Lower lobe of right lung (tissue), 2 donors: ENCODE results near the gene TMTC3. TPM values are rescaled to one million over a fixed set of nuclear protein-coding genes. Genes with fewer than 3 reads are reported as not detected.

ENCODE experiments used
- ATAC-seq, 2 donors: fragments of 200-7000 bp; cut with Tn5 transposase; one replicate each; pipeline ENCODE4 v1.9.1; 2020 to 2022; ENCODE audit warnings: mild to moderate bottlenecking in 2 of 2, moderate library complexity in 2 of 2
- DNase-seq: peaks from one replicate; pipeline ENCODE4 v3.0.0-alpha.2; 2020
- H3K27ac ChIP-seq: fragments of 200-600 bp; one replicate; pipeline ENCODE4 v1.8.0; 2022
- H3K27me3 ChIP-seq: fragments of 200-600 bp; one replicate; pipeline ENCODE4 v1.8.0; 2022; ENCODE audit warnings: low read depth
- H3K36me3 ChIP-seq: fragments of 200-600 bp; one replicate; pipeline ENCODE4 v1.8.0; 2022; ENCODE audit warnings: mild to moderate bottlenecking
- H3K4me1 ChIP-seq: fragments of 200-600 bp; one replicate; pipeline ENCODE4 v1.8.0; 2022
- H3K4me3 ChIP-seq: fragments of 200-600 bp; one replicate; pipeline ENCODE4 v1.8.0; 2022; ENCODE audit warnings: mild to moderate bottlenecking
- H3K9me3 ChIP-seq: fragments of 200-600 bp; one replicate; pipeline ENCODE4 v1.8.0; 2022
- CTCF ChIP-seq: fragments of 200-600 bp; IDR thresholded peaks from one replicate; pipeline ENCODE4 v1.8.0; 2022; ENCODE audit warnings: antibody characterized with exemption, mild to moderate bottlenecking
- intact Hi-C: fragments of 100-400 bp; cut with DNase I; formaldehyde crosslinking; loops from one replicate; pipeline ENCODE4 v1.11.0; 2022
- total RNA-seq: library from RNA; stranded (reverse); fragmentation: NEBNext Ultra II Directional; extraction: Animal tissue kit (Norgen Biotek cat#: 25700); gene quantifications from one replicate; pipeline ENCODE4 v1.2.1, GENCODE V29; 2021
- donor health status: DM: no; HTN: yes; CAD: no; lungs with severe emphysema.

The TMTC3 gene
- total RNA-seq, 1 donor from 2014 or later: 17.4 TPM

- H3K4me1 ChIP-seq: no peaks in the 10 kb centered on the region
- no peak for TF ChIP-seq CTCF
- no peak overlapping the region for H3K27ac ChIP-seq
- intact Hi-C loops: no loop called here
- H3K27me3 ChIP-seq: no peaks in the 10 kb centered on the region
- peaks cover 21% of the 10 kb centered on the region for H3K36me3 ChIP-seq
- H3K9me3 ChIP-seq: no peaks in the 10 kb centered on the region
- DNase-seq (no peak), ATAC-seq (no peak)
- no peak overlapping the region for H3K4me3 ChIP-seq
Observed at GRCh38 chr12:88182416-88182815, 40.3 kb downstream of the TMTC3 start.

- intact Hi-C loops: no loop called here
- ATAC-seq (no peak), DNase-seq (no peak)
- TF ChIP-seq CTCF: no peak
- H3K9me3 ChIP-seq: no peaks in the 10 kb centered on the region
- no peaks in the 10 kb centered on the region for H3K4me1 ChIP-seq
- H3K36me3 ChIP-seq: peaks cover 12% of the 10 kb centered on the region
- H3K4me3 ChIP-seq: no peak overlapping the region
- no peaks in the 10 kb centered on the region for H3K27me3 ChIP-seq
- no peak overlapping the region for H3K27ac ChIP-seq
Observed at GRCh38 chr12:88184196-88184595, 42.1 kb downstream of the TMTC3 start.

- H3K9me3 ChIP-seq: no peaks in the 10 kb centered on the region
- DNase-seq (no peak), ATAC-seq (no peak)
- no peak for TF ChIP-seq CTCF
- H3K4me3 ChIP-seq: no peak overlapping the region
- H3K36me3 ChIP-seq: peaks cover 5% of the 10 kb centered on the region
- no peak overlapping the region for H3K27ac ChIP-seq
- no peaks in the 10 kb centered on the region for H3K4me1 ChIP-seq
- intact Hi-C loops: no loop called here
- H3K27me3 ChIP-seq: no peaks in the 10 kb centered on the region
Observed at GRCh38 chr12:88185279-88185678, 43.2 kb downstream of the TMTC3 start.

GRCh38 chr12:88185988-88186387 is 43.9 kb downstream of the TMTC3 start:
- no peak for DNase-seq
- Histone ChIP-seq H3K27me3 (no peaks in the 10 kb centered on the region), H3K36me3 (peaks cover 8% of the 10 kb centered on the region), H3K4me3 (no peak overlapping the region), H3K27ac (no peak overlapping the region), H3K9me3 (no peaks in the 10 kb centered on the region), H3K4me1 (no peaks in the 10 kb centered on the region)
- ATAC-seq: no peak
- TF ChIP-seq CTCF: no peak
- intact Hi-C loops: no loop called here

GRCh38 chr12:88187571-88187970 is 45.5 kb downstream of the TMTC3 start:
- TF ChIP-seq CTCF: no peak
- intact Hi-C loops: no loop called here
- H3K36me3 ChIP-seq: peaks cover 9% of the 10 kb centered on the region
- no peak for DNase-seq
- H3K27ac ChIP-seq: no peak overlapping the region
- no peaks in the 10 kb centered on the region for H3K4me1 ChIP-seq
- H3K4me3 ChIP-seq: no peak overlapping the region
- ATAC-seq: no peak
- H3K9me3 ChIP-seq: no peaks in the 10 kb centered on the region
- H3K27me3 ChIP-seq: no peaks in the 10 kb centered on the region

- DNase-seq: no peak
- intact Hi-C loops: no loop called here
- peaks cover 15% of the 10 kb centered on the region for H3K36me3 ChIP-seq
- no peaks in the 10 kb centered on the region for H3K27me3 ChIP-seq
- ATAC-seq: no peak
- TF ChIP-seq CTCF: no peak
- H3K4me1 ChIP-seq: no peaks in the 10 kb centered on the region
- H3K27ac ChIP-seq: no peak overlapping the region
- H3K4me3 ChIP-seq: no peak overlapping the region
- no peaks in the 10 kb centered on the region for H3K9me3 ChIP-seq
Observed at GRCh38 chr12:88188180-88188579, 46.1 kb downstream of the TMTC3 start.
